HL-60 (cell line): ENCODE measurements around the gene RPS3.
"Not testable (repeated sequence)": the region's sequence is repeated elsewhere in the genome, so short reads cannot be mapped to it uniquely, and the experiment has no call there.

ENCODE experiments used
- DNase-seq, 2 experiments: peaks; one replicate each; pipeline ENCODE4 v3.0.0-alpha.2; 2010 to 2020; ENCODE audit warnings: low read depth in 1 of 2, low spot score in 1 of 2
- H3K27ac ChIP-seq: fragments of 250-450 bp; sonication (Bioruptor Pico); replicated peaks from 2 replicates; pipeline ENCODE4 v1.5.1; 2020; ENCODE audit warnings: mild to moderate bottlenecking, moderate library complexity
- H3K27me3 ChIP-seq: fragments of 250-450 bp; sonication (Bioruptor Pico); 2 replicates; pipeline ENCODE4 v1.5.1; 2021; ENCODE audit warnings: mild to moderate bottlenecking, moderate library complexity; ENCODE audit not compliant: insufficient read depth, poor library complexity, severe bottlenecking
- H3K4me3 ChIP-seq: replicated peaks from 2 replicates; pipeline ENCODE4 v1.5.1; 2011; ENCODE audit warnings: mild to moderate bottlenecking, control low read depth, low read length; ENCODE audit not compliant: insufficient read depth
- GABPA ChIP-seq: IDR thresholded peaks from 2 replicates; pipeline ENCODE4 v1.6.1; 2012; ENCODE audit warnings: low read depth
- POLR2AphosphoS5 ChIP-seq: IDR thresholded peaks from 2 replicates; pipeline ENCODE4 v1.6.1; 2012; ENCODE audit warnings: low read depth
- SPI1 ChIP-seq: IDR thresholded peaks from 2 replicates; pipeline ENCODE4 v1.6.1; 2012; ENCODE audit warnings: low read depth, mild to moderate bottlenecking, borderline replicate concordance
- TF ChIP-seq, protein P1 (sequence below): IDR thresholded peaks from one replicate; pipeline ENCODE4 v1.5.1; 2011; ENCODE audit warnings: low read length, control low read depth, inconsistent platforms; ENCODE audit not compliant: insufficient read depth
- TF ChIP-seq, protein P2 (sequence below): IDR thresholded peaks from 2 replicates; pipeline ENCODE4 v1.6.1; 2012; ENCODE audit warnings: low read depth; ENCODE audit not compliant: insufficient replicate concordance

RPS3 gene

DNA sequence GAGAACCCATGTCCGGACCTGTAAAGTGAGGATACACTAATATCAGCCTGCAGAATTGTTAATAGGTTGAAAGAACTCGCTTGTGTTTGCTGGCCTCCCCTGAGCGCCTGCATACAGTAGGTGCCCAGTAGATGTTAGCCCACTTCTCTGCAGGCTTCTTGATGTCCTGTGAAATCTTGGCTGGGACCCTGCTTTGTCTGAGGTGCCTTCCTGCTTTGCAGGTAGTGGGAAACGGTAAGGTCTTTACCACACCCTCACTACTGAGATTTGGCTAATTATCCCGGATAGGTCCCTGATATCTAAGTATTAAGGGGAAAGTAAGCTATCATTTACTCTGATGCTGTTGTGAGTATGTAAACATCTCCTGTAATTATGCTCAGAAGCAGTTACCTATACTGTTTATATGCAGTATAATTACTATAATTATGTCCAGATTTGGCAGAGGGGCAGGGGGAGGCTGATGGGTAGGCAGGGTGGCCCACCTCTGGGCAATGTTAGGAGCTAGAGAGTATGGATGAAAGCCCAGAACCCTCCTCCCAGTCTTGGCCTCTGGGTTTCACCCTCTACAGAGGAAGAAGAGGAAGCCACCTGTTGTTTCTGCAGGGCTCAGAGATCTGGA, 46.6 kb upstream of the RPS3 start:
- peak overlapping the region; percentile 63 for H3K4me3 ChIP-seq
- DNase-seq = no peak
- no peaks in the 10 kb centered on the region for H3K27me3 ChIP-seq
- peak overlapping the region; percentile 83 for H3K27ac ChIP-seq
- TF ChIP-seq SPI1 = 0 out of 2 replicates have a peak, but pooled peaks have one; percentile 20
- no peak for TF ChIP-seq GABPA

DNA sequence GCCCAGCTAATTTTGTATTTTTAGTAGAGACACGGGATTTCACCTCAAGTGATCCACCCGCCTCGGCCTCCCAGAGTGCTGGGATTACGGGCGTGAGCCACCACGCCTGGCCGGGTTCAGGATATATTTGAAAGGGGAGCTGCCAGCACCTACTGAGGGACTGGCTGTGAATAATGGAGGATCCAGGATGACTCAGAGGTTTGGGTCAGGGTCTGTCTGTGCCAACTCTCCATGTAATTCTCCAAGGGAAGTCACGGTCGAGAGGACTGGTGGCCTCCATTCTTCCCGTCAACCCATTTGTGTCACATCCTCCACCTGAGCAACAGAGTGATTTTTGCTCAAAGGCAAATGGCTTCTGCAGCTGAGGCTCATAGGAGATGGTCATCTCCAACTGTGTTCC, 44.3 kb upstream of the RPS3 start:
- Histone ChIP-seq H3K4me3 (no peak overlapping the region), H3K27me3 (no peaks in the 10 kb centered on the region), H3K27ac (no peak overlapping the region)
- TF ChIP-seq, protein P1, sequence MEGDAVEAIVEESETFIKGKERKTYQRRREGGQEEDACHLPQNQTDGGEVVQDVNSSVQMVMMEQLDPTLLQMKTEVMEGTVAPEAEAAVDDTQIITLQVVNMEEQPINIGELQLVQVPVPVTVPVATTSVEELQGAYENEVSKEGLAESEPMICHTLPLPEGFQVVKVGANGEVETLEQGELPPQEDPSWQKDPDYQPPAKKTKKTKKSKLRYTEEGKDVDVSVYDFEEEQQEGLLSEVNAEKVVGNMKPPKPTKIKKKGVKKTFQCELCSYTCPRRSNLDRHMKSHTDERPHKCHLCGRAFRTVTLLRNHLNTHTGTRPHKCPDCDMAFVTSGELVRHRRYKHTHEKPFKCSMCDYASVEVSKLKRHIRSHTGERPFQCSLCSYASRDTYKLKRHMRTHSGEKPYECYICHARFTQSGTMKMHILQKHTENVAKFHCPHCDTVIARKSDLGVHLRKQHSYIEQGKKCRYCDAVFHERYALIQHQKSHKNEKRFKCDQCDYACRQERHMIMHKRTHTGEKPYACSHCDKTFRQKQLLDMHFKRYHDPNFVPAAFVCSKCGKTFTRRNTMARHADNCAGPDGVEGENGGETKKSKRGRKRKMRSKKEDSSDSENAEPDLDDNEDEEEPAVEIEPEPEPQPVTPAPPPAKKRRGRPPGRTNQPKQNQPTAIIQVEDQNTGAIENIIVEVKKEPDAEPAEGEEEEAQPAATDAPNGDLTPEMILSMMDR = no peak
- TF ChIP-seq SPI1 = no peak
- TF ChIP-seq POLR2AphosphoS5 = no peak
- TF ChIP-seq, protein P2, sequence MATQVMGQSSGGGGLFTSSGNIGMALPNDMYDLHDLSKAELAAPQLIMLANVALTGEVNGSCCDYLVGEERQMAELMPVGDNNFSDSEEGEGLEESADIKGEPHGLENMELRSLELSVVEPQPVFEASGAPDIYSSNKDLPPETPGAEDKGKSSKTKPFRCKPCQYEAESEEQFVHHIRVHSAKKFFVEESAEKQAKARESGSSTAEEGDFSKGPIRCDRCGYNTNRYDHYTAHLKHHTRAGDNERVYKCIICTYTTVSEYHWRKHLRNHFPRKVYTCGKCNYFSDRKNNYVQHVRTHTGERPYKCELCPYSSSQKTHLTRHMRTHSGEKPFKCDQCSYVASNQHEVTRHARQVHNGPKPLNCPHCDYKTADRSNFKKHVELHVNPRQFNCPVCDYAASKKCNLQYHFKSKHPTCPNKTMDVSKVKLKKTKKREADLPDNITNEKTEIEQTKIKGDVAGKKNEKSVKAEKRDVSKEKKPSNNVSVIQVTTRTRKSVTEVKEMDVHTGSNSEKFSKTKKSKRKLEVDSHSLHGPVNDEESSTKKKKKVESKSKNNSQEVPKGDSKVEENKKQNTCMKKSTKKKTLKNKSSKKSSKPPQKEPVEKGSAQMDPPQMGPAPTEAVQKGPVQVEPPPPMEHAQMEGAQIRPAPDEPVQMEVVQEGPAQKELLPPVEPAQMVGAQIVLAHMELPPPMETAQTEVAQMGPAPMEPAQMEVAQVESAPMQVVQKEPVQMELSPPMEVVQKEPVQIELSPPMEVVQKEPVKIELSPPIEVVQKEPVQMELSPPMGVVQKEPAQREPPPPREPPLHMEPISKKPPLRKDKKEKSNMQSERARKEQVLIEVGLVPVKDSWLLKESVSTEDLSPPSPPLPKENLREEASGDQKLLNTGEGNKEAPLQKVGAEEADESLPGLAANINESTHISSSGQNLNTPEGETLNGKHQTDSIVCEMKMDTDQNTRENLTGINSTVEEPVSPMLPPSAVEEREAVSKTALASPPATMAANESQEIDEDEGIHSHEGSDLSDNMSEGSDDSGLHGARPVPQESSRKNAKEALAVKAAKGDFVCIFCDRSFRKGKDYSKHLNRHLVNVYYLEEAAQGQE = no peak
- no peak for TF ChIP-seq GABPA
- no peak for DNase-seq

DNA sequence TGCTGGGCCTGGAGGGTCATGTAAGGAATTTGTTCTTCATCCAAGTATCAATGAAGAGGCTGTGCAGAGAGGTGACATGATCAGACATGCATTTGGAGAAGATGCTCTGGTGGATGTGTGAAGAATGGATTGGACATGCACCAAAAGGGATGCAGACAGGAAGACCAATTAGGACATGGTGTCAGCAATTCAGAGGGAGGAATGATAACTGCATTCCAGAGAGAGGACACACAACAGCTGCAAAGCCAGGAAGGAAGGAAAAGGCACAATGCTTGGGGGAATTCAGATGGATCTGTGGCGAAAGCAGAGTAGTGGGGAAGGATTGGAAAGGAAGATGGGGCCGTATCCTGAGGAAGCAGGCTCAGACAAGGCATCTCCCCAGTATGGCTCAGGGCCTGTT, 42.7 kb upstream of the RPS3 start:
- Histone ChIP-seq H3K27me3 (no peaks in the 10 kb centered on the region), H3K4me3 (no peak overlapping the region), H3K27ac (no peak overlapping the region)
- no peak for DNase-seq
- TF ChIP-seq, protein P1 = no peak
- TF ChIP-seq SPI1 (no peak), POLR2AphosphoS5 (no peak), GABPA (no peak)
- TF ChIP-seq, protein P2 = no peak

DNA sequence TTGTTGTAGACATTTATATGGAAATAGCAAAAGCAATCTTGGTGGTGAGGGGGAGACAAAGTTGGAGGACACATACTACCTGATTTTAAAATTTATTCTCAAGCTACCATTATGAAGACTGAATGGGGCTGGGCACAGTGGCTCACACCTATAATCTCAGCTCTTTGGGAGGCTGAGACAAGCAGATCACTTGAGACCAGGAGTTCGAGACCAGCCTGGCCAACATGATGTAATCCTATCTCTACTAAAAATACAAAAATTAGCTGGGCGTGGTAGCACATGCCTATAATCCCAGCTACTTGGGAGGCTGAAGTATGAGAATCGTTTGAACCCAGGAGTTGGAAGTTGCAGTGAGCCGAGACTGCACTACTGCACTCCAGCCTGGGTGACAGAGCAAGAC, 37.0 kb upstream of the RPS3 start:
- H3K27ac ChIP-seq, DNase-seq, H3K27me3 ChIP-seq, H3K4me3 ChIP-seq: not testable (repeated sequence)

DNA sequence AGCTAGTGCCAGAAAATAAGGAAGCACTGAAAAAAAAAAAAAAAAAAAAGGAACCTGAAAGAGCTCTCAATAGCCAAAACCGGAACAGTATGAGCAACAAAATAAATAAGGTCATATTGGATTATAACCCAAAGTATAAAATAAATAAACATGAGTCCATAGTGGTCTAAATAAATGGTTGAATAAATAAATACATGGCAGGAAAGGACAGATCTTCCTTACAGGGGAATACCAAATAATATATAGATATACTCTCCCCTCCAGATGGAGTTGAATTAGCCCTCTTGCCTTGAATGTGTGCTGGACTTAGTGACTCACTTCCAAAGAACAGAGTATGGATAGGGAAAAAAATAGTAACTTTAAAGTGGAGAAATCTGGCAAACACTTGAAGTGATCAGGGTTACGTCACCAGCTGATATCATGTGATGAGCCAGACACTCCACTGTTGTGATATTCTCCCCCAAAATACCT, 33.6 kb upstream of the RPS3 start:
- H3K4me3 ChIP-seq = no peak overlapping the region
- no peaks in the 10 kb centered on the region for H3K27me3 ChIP-seq
- DNase-seq = no peak
- H3K27ac ChIP-seq = peak overlapping the region; percentile 71
- TF ChIP-seq, protein P1 = no peak
- TF ChIP-seq, protein P2 = no peak
- TF ChIP-seq SPI1 = peak; percentile 45; the same call in 1 of the 2 replicates
- TF ChIP-seq POLR2AphosphoS5 = no peak
- TF ChIP-seq GABPA = no peak
